WI38 (cell line): ENCODE measurements around the gene ENPP3.

Source experiments
- H3K4me3 ChIP-seq: 2 replicates; pipeline ENCODE4 v1.5.1; 2011; ENCODE audit warnings: low read depth, mild to moderate bottlenecking, control low read depth, low read length
- TF ChIP-seq, protein P1 (sequence below): IDR thresholded peaks from 2 replicates; pipeline ENCODE4 v1.5.1; 2012; ENCODE audit warnings: low read depth, mild to moderate bottlenecking, control low read depth, low read length

Gene ENPP3

DNA sequence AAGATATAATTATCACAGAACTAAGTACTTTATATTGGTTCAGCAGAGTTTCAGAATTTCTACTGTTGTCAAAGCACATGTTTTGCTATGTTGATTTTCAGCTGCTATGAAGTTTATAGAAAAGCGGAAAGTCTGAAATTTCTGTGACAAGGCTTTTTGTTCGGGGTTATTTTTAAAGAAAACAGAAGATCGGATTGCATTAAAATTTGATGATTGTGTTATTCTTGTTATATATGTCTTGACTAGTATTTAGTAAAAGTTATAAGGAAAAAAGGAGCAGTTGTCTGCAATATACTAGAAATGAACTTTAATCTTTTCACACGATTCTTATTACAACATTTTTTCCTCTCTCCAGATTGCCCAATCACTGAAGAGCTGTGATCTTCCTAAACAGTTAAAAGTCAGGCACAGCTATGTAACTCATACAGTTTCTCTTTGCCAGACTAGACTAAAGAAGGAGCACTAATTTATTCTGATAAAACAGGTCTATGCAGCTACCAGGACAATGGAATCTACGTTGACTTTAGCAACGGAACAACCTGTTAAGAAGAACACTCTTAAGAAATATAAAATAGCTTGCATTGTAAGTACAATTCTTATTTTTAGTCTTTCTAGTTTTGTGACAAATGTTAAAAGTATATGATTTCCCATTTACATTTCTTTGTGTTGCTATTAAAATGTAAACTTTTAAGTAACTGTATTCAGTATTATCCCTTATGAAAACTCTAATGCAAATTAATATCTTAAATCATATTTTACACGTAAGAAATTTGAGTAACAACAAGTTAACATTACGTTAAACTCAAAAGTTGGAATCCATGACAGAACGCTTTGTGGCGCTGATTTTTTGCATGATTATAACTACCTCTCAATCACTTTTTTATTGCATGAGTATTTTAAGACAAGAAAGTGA is at the start of gene ENPP3:
Gene ENPP3, plus strand, starts transcription at position 423 of the 913 bp plus-strand sequence. Its CDS starts 83 bp downstream, at position 506.
- TF ChIP-seq, protein P1, sequence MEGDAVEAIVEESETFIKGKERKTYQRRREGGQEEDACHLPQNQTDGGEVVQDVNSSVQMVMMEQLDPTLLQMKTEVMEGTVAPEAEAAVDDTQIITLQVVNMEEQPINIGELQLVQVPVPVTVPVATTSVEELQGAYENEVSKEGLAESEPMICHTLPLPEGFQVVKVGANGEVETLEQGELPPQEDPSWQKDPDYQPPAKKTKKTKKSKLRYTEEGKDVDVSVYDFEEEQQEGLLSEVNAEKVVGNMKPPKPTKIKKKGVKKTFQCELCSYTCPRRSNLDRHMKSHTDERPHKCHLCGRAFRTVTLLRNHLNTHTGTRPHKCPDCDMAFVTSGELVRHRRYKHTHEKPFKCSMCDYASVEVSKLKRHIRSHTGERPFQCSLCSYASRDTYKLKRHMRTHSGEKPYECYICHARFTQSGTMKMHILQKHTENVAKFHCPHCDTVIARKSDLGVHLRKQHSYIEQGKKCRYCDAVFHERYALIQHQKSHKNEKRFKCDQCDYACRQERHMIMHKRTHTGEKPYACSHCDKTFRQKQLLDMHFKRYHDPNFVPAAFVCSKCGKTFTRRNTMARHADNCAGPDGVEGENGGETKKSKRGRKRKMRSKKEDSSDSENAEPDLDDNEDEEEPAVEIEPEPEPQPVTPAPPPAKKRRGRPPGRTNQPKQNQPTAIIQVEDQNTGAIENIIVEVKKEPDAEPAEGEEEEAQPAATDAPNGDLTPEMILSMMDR: no peak
- H3K4me3 ChIP-seq: no peak within 1 kb of the TSS

DNA sequence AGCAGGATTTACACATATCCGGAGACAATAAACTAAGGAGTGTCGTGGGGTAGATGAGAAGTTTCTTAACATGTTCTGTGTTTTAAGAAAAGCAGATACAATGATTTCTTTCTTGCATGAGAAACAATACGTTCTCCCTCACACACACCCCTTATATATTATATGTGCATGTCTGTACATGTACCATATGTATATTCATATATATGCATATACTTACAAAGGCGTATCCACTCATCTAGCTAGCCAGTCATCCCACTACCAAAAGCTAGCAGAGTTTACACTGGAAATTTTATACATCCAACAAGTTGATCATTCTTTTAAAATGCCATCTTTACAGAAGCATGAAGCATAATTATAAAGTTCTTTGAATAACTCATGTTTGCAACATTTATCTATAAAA is 49.2 kb upstream of the ENPP3 start:
- TF ChIP-seq, protein P1: no peak
- H3K4me3 ChIP-seq: no peak overlapping the region

DNA sequence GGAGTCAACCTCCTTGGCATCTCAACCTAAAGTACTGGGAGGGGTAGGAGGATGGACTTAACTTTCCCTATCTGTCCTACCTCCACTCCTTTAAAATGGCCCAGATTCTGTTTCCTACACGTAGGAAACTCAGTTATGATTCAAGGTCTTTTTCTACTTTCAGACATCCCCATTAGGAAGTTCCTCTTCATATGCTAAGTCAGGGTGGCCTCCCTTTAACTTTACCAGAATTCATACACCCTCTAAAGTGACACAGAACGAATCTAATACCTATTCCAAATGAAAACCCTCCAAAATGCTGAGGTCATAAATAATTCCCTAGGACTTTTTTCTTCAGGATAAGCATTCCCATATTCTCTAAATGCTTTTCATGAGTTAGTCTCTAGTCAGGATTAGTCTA is 48.5 kb upstream of the ENPP3 start:
- TF ChIP-seq, protein P1: no peak
- no peak overlapping the region for H3K4me3 ChIP-seq

DNA sequence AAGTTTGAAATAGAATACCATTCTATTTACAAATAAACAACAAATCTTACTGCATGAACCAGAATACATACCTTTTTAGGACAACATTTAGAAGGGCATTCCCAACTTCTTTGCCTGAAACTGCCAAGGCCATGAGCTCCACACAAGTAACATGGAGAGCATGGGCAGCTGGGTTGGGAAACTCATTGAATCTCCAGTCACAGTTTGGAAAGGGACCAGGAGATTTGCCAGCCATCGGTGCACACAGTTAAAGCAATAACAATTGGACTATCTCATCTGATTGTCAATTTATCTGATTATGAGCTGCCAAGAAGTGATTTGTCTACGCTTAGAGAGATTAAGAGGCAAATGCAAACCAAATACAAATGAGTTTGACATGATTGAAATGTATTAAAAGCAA is 44.2 kb upstream of the ENPP3 start:
- H3K4me3 ChIP-seq: no peak overlapping the region
- TF ChIP-seq, protein P1: no peak

DNA sequence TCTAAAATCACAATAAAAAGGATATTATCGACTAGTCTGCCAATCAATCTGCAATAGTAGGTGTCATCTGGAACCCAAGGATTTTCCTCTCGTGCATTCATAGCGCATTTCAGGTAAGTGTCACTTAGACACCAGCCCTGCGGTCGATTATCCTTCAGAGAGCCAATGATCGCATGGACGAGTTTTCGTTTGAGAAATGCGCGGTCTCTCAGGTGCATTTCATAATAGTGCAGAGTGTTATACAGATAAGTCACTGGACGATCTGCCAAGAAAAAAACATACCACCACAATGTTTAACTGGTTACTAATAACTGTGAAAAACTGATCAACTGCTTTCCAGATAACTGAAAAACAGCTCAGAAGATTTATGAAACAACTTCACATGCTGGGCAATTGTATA is 43.0 kb upstream of the ENPP3 start:
- TF ChIP-seq, protein P1: no peak
- no peak overlapping the region for H3K4me3 ChIP-seq

DNA sequence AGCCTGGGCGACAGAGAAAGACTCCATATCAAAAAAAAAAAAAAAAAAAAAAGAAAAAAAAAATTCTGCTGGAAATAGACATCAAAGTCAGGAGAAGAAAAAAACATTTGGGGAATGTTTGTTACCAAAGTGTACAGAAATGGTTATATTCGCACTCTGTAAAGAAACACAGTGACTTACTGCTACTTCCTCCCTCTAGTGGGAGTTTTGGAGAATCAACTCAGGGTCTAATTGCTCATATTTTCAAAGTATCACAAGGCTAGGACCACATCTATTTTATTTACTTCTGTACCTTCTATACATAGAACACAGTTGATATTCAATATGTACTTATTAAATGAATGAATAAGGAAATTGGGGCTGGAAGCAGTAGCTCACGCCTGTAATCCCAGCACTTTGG is 39.7 kb upstream of the ENPP3 start:
- no peak overlapping the region for H3K4me3 ChIP-seq
- TF ChIP-seq, protein P1: no peak

DNA sequence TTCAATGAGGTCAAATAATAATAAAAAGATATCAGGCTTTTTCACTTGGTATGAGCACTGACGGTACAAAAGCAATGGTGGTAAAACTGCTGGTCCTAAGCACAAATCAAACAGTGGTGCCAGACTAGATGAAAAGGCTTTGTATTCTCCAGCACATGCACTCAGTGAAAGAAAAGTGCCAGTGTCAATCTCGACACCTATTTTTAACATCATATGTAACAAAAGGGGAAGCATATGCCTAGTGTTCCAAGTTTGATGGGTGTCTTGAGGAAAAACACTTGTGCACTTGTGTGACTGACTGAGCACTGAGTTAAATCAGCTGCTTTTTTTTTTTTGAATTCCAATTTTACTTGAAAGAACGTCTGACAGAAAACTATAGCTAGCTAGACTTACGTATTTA is 36.4 kb upstream of the ENPP3 start:
- TF ChIP-seq, protein P1: no peak

More for the DNA sequence above, 36.4 kb upstream of the ENPP3 start:
- H3K4me3 ChIP-seq: no peak overlapping the region
